ENCODE results near the gene SMARCD3. TPM values are rescaled to one million over a fixed set of nuclear protein-coding genes. Genes with fewer than 3 reads are reported as not detected.

The SMARCD3 gene
- total and polyA plus RNA-seq, 2 of the 4 experiments (the other 2 are of a cell fraction): 37.5 to 48.5 TPM

DNA sequence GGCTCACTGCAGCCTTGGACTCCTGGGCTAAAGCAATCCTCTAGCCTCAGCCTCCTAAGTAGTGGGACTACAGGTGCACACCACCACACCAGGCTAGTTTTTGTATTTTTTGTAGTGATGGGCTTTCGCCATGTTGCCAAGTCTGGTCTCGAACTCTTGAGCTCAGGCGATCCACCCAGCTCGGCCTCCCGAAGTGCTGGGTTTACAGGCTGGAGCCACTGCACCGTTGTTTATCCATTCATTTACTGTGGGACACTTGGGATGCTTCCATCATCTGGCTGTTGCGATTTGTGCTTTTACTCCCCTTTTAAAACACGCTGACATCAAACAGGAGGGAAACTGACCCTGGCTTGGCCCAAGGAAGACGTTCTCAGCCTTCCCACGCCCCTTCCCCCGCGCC, 30.5 kb upstream of the SMARCD3 start:
- no peak overlapping the region for H3K27ac ChIP-seq (ENCODE audit: insufficient read depth, low read length)
- no peak overlapping the region for H3K23ac ChIP-seq (ENCODE audit: low read depth, low read length)
- no TSS peak for BruUV-seq (replicated peaks)
- no peaks in the 10 kb centered on the region for H3K79me1 ChIP-seq (ENCODE audit: low read depth in 1 of 2, low read length in 2 of 2)
- H2AFZ ChIP-seq (replicated peaks; ENCODE audit: low read length, poor library complexity): no peak overlapping the region
- H4K20me1 ChIP-seq (ENCODE audit: insufficient read depth, low read length): no peaks in the 10 kb centered on the region
- H3K9ac ChIP-seq (ENCODE audit: low read depth, low read length): no peak overlapping the region
- dilution Hi-C loops (cut with HindIII; ENCODE audit: low sequenced_read_pairs, unreplicated experiment): no loop called here
- ChIA-PET CTCF (no interaction called here), POLR2A (ENCODE audit: unreplicated experiment) (no interaction called here)
- H2BK5ac ChIP-seq (ENCODE audit: low read depth, low read length, poor library complexity, severe bottlenecking): no peak overlapping the region
- H3K4me3 ChIP-seq (ENCODE audit: insufficient read depth, low read depth, low read length): no peak overlapping the region
- DNase-seq (no peak), ATAC-seq (ENCODE audit: low read depth) (no peak)
- no peak overlapping the region for H2BK15ac ChIP-seq (ENCODE audit: low read depth, low read length)
- TF ChIP-seq RAD21 (IDR thresholded peaks at IDR 0.05; ENCODE audit: low read length) (no peak), FOS (IDR thresholded peaks at IDR 0.05; ENCODE audit: low read depth, low read length) (no peak), MXI1 (IDR thresholded peaks at IDR 0.05; ENCODE audit: borderline replicate concordance, low read depth, low read length) (no peak), RFX5 (IDR thresholded peaks at IDR 0.05; ENCODE audit: low read depth, low read length) (no peak), BHLHE40 (IDR thresholded peaks at IDR 0.05; ENCODE audit: low read depth, low read length) (no peak), SMC3 (IDR thresholded peaks at IDR 0.05; ENCODE audit: low read depth, low read length) (no peak)
- H4K8ac ChIP-seq (ENCODE audit: low read depth in 2 of 2, low read length in 2 of 2): no peak overlapping the region
- no peak overlapping the region for H2BK20ac ChIP-seq (ENCODE audit: low read depth, low read length)
- H3K4ac ChIP-seq (ENCODE audit: low read depth, low read length): no peak overlapping the region
- no peak overlapping the region for H3K4me2 ChIP-seq (ENCODE audit: low read depth, low read length)
- H3K14ac ChIP-seq (replicated peaks; ENCODE audit: low read depth, low read length): no peak overlapping the region
- no peak overlapping the region for H2AK5ac ChIP-seq (ENCODE audit: low read depth, low read length)
- H2BK120ac ChIP-seq (ENCODE audit: low read depth, low read length): no peak overlapping the region
- H3K36me3 ChIP-seq (ENCODE audit: control insufficient read depth, insufficient read depth, low read length): no peaks in the 10 kb centered on the region
- in situ Hi-C loops (cut with MboI; ENCODE audit: low sequenced_read_pairs): no loop called here
- intact Hi-C loops (cut with micrococcal nuclease): no loop called here
- no peak overlapping the region for H3K56ac ChIP-seq (ENCODE audit: extremely low read depth, insufficient read depth, low read length)
- no peak overlapping the region for H4K91ac ChIP-seq (ENCODE audit: insufficient read depth, low read depth, low read length)
- no peaks in the 10 kb centered on the region for H3K9me1 ChIP-seq (ENCODE audit: insufficient read depth, low read length)
- H2AK9ac ChIP-seq (replicated peaks; ENCODE audit: low read depth, low read length, poor library complexity): no peak overlapping the region
- no peak overlapping the region for H3K18ac ChIP-seq (ENCODE audit: low read depth, low read length)
- peaks cover 3% of the 10 kb centered on the region; the same call in 1 of the 2 replicates for H3K4me1 ChIP-seq (ENCODE audit: control insufficient read depth, insufficient read depth, low read length)
- peaks cover 2% of the 10 kb centered on the region for H3K9me3 ChIP-seq (ENCODE audit: control insufficient read depth, insufficient read depth, low read length)
- WGBS, 2 experiments (ENCODE audit: extremely low coverage in 2 of 2, insufficient read length in 1 of 2): 53% methylated on average over 5 of the region's 12 CpGs; no CpG with 5 or more reads in 1 of the 2 experiments
- peaks cover 36% of the 10 kb centered on the region for H3K27me3 ChIP-seq (ENCODE audit: control insufficient read depth, insufficient read depth, low read length)
- no peak overlapping the region for H4K5ac ChIP-seq (ENCODE audit: low read depth, low read length)
